K562 (cell line): ENCODE results near the gene ABCD4.
A peak's percentile ranks its signal among the peaks of the same experiment; 100 is the strongest.

Experiments used
- CEBPZ ChIP-seq: fragments of 150-350 bp; IDR thresholded peaks from 2 replicates; pipeline ENCODE4 v1.6.1; 2014; ENCODE audit warnings: low read depth, mild to moderate bottlenecking, low read length, borderline replicate concordance
- CTCF ChIP-seq, 3 experiments: IDR thresholded peaks in 2 of 3; conservative IDR thresholded peaks in 1 of 3; 2 replicates each; pipeline ENCODE4 v1.5.1; 2011 to 2012; ENCODE audit warnings: low read length in 3 of 3, mild to moderate bottlenecking in 3 of 3, control low read depth in 2 of 3, improper control_type of control experiment in 1 of 3, inconsistent platforms in 1 of 3, low read depth in 1 of 3, mixed read lengths in 1 of 3, moderate library complexity in 1 of 3; ENCODE audit not compliant: insufficient read depth in 2 of 3
- EP300 ChIP-seq: IDR thresholded peaks from 2 replicates; pipeline ENCODE4 v1.6.1; 2012; ENCODE audit warnings: low read length, improper control_type of control experiment
- PHF8 ChIP-seq: fragments of 200-600 bp; sonication (generic); IDR thresholded peaks from 2 replicates; pipeline ENCODE4 v1.6.1; 2012; ENCODE audit warnings: mixed run types, mild to moderate bottlenecking, inconsistent platforms, low read length, moderate library complexity, borderline replicate concordance
- RAD21 ChIP-seq, 2 experiments: fragments of 250-450 bp in 1 of 2; fragments of 450-650 bp in 1 of 2; sonication (Bioruptor Pico) in 1 of 2; formaldehyde crosslinking in 1 of 2; IDR thresholded peaks in 1 of 2; conservative IDR thresholded peaks in 1 of 2; 2 replicates each; pipeline versions ENCODE4 v1.4.0 to v1.8.0; 2020 to 2022; ENCODE audit warnings: mild to moderate bottlenecking in 2 of 2, moderate library complexity in 1 of 2
- SAFB2 ChIP-seq: fragments of 200-400 bp; formaldehyde crosslinking; IDR thresholded peaks from 2 replicates; pipeline ENCODE4 v1.6.1; 2018; ENCODE audit warnings: borderline replicate concordance, low read length, low read depth, moderate library complexity; ENCODE audit not compliant: severe bottlenecking
- STAT5A ChIP-seq: IDR thresholded peaks from 2 replicates; pipeline ENCODE4 v1.6.1; 2012; ENCODE audit warnings: low read length, inconsistent platforms, borderline replicate concordance
- TAF1 ChIP-seq: IDR thresholded peaks from 2 replicates; pipeline ENCODE4 v1.6.1; 2011; ENCODE audit warnings: mild to moderate bottlenecking, low read length, moderate library complexity; ENCODE audit not compliant: insufficient read depth, control insufficient read depth, severe bottlenecking; ENCODE audit errors: extremely low read depth
- UBTF ChIP-seq, 2 experiments: IDR thresholded peaks; 2 replicates each; pipeline ENCODE4 v1.6.1; 2012; ENCODE audit warnings: improper control_type of control experiment in 2 of 2, low read depth in 2 of 2, low read length in 2 of 2, borderline replicate concordance in 1 of 2
- ZNF3 ChIP-seq: fragments of 250-450 bp; sonication (Bioruptor Pico); IDR thresholded peaks from 2 replicates; pipeline ENCODE4 v1.5.0; 2021; ENCODE audit warnings: mild to moderate bottlenecking, moderate library complexity
- ZNF707 ChIP-seq: fragments of 250-450 bp; sonication (Bioruptor Pico); conservative IDR thresholded peaks from 2 replicates; pipeline ENCODE4 v1.8.0; 2022; ENCODE audit warnings: inconsistent platforms, mild to moderate bottlenecking, moderate library complexity

- TF ChIP-seq CTCF (IDR thresholded peaks at IDR 0.05 in 2 of 3, conservative IDR thresholded peaks at IDR 0.05 in 1 of 3; ENCODE audit: insufficient read depth in 2 of 3, low read depth in 1 of 3, low read length in 3 of 3) (peak; percentile 82 to 98 (median 91)), ZNF707 (CRISPR knock-in tag) (no peak), CEBPZ (no peak), PHF8 (no peak), ZNF3 (CRISPR knock-in tag) (no peak), UBTF (IDR thresholded peaks at IDR 0.05; ENCODE audit: borderline replicate concordance in 1 of 2, low read depth in 2 of 2, low read length in 2 of 2) (no peak), TAF1 (no peak), EP300 (no peak), RAD21 (CRISPR knock-in tag; conservative IDR thresholded peaks at IDR 0.05 in 1 of 2, IDR thresholded peaks at IDR 0.05 in 1 of 2) (peak in 1 of 2 experiments; percentile 56; a peak in 2 of 4 replicates), SAFB2 (no peak), STAT5A (no peak)
Observed at GRCh38 chr14:74257078-74257940, 45.4 kb downstream of the ABCD4 start.
